SK-N-SH treated with all-trans-retinoic acid at 6 μM for 48 hours (cell line): ENCODE results near the gene ITGB1.

Experiments
- ARNTL ChIP-seq: fragments of 450-650 bp; formaldehyde crosslinking; IDR thresholded peaks from 2 replicates; pipeline ENCODE4 v1.5.0; 2020; ENCODE audit warnings: low read depth, mild to moderate bottlenecking, moderate library complexity, borderline replicate concordance
- BACH2 ChIP-seq: fragments of 250-450 bp; sonication (Bioruptor Pico); IDR thresholded peaks from 2 replicates; pipeline ENCODE4 v1.9.0; 2021; ENCODE audit warnings: mild to moderate bottlenecking, borderline replicate concordance
- ESRRG ChIP-seq: fragments of 250-450 bp; sonication (Bioruptor Pico); IDR thresholded peaks from 2 replicates; pipeline ENCODE4 v1.6.1; 2021; ENCODE audit warnings: mild to moderate bottlenecking
- GLIS3 ChIP-seq: fragments of 250-450 bp; sonication (Bioruptor Pico); IDR thresholded peaks from 2 replicates; pipeline ENCODE4 v1.5.0; 2020; ENCODE audit warnings: mild to moderate bottlenecking, moderate library complexity
- ISL1 ChIP-seq: fragments of 250-450 bp; sonication (Bioruptor Pico); IDR thresholded peaks from 2 replicates; pipeline ENCODE4 v2.1.2; 2022; ENCODE audit warnings: mild to moderate bottlenecking, moderate library complexity
- PPARA ChIP-seq: fragments of 250-450 bp; sonication (Bioruptor Pico); IDR thresholded peaks from 2 replicates; pipeline ENCODE4 v1.5.0; 2020; ENCODE audit warnings: mild to moderate bottlenecking, borderline replicate concordance
- RARB ChIP-seq: fragments of 250-450 bp; sonication (Bioruptor Pico); IDR thresholded peaks from 2 replicates; pipeline ENCODE4 v1.8.0; 2021; ENCODE audit warnings: mild to moderate bottlenecking, moderate library complexity
- TOX ChIP-seq: fragments of 250-450 bp; sonication (Bioruptor Pico); IDR thresholded peaks from 2 replicates; pipeline ENCODE4 v1.8.0; 2021; ENCODE audit warnings: mild to moderate bottlenecking, moderate library complexity, borderline replicate concordance
- ZC3H10 ChIP-seq: fragments of 250-450 bp; sonication (Bioruptor Pico); IDR thresholded peaks from 2 replicates; pipeline ENCODE4 v1.5.1; 2021; ENCODE audit warnings: mild to moderate bottlenecking, moderate library complexity
- ZFP30 ChIP-seq: fragments of 450-650 bp; formaldehyde crosslinking; IDR thresholded peaks from 2 replicates; pipeline ENCODE4 v1.5.0; 2022; ENCODE audit warnings: mild to moderate bottlenecking, moderate library complexity
- ZNF565 ChIP-seq: fragments of 450-650 bp; formaldehyde crosslinking; conservative IDR thresholded peaks from 2 replicates; pipeline ENCODE4 v1.5.0; 2020; ENCODE audit warnings: low read depth, mild to moderate bottlenecking, moderate library complexity
- ZNF70 ChIP-seq: fragments of 450-650 bp; formaldehyde crosslinking; IDR thresholded peaks from 2 replicates; pipeline ENCODE4 v1.5.0; 2020; ENCODE audit warnings: mild to moderate bottlenecking, moderate library complexity
- TF ChIP-seq, protein P1 (sequence below): fragments of 250-450 bp; sonication (Bioruptor Pico); IDR thresholded peaks from 2 replicates; pipeline ENCODE4 v1.8.0; 2020; ENCODE audit warnings: mild to moderate bottlenecking, moderate library complexity, borderline replicate concordance
- TF ChIP-seq, protein P2 (sequence below): fragments of 250-450 bp; sonication (Bioruptor Pico); IDR thresholded peaks from 2 replicates; pipeline ENCODE4 v1.5.1; 2020; ENCODE audit warnings: low read depth, mild to moderate bottlenecking, moderate library complexity

DNA sequence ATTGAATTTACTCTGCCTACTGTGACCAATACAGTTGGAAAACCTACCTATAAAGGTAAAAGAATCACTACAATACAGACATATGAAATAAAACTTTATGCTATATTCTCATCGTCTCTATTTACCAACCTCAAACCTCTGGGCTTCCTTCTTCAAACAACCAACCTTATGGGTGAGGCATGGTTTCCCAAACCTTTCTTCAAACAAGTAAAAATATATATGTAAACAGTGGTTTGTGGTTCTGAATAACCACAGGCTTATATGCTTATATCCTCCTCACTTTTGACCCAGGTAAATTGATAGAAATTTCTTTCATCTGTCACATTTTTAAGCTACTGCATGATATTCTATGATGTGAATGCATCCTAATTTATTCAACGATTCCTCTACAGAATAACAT is 103.6 kb downstream of the ITGB1 start:
- TF ChIP-seq ARNTL (no peak), ESRRG (CRISPR knock-in tag) (no peak), ZFP30 (no peak), GLIS3 (CRISPR knock-in tag) (no peak), ISL1 (CRISPR knock-in tag) (no peak), TOX (CRISPR knock-in tag) (no peak), ZC3H10 (CRISPR knock-in tag) (no peak), BACH2 (CRISPR knock-in tag) (no peak), RARB (no peak), PPARA (CRISPR knock-in tag) (no peak), ZNF70 (no peak), ZNF565 (CRISPR knock-in tag) (no peak)
- TF ChIP-seq, protein P1, sequence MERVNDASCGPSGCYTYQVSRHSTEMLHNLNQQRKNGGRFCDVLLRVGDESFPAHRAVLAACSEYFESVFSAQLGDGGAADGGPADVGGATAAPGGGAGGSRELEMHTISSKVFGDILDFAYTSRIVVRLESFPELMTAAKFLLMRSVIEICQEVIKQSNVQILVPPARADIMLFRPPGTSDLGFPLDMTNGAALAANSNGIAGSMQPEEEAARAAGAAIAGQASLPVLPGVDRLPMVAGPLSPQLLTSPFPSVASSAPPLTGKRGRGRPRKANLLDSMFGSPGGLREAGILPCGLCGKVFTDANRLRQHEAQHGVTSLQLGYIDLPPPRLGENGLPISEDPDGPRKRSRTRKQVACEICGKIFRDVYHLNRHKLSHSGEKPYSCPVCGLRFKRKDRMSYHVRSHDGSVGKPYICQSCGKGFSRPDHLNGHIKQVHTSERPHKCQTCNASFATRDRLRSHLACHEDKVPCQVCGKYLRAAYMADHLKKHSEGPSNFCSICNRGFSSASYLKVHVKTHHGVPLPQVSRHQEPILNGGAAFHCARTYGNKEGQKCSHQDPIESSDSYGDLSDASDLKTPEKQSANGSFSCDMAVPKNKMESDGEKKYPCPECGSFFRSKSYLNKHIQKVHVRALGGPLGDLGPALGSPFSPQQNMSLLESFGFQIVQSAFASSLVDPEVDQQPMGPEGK (CRISPR knock-in tag): no peak
- TF ChIP-seq, protein P2, sequence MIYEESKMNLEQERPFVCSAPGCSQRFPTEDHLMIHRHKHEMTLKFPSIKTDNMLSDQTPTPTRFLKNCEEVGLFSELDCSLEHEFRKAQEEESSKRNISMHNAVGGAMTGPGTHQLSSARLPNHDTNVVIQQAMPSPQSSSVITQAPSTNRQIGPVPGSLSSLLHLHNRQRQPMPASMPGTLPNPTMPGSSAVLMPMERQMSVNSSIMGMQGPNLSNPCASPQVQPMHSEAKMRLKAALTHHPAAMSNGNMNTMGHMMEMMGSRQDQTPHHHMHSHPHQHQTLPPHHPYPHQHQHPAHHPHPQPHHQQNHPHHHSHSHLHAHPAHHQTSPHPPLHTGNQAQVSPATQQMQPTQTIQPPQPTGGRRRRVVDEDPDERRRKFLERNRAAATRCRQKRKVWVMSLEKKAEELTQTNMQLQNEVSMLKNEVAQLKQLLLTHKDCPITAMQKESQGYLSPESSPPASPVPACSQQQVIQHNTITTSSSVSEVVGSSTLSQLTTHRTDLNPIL (CRISPR knock-in tag): no peak
